ENCODE measurements around the gene SYNE2. TPM values are rescaled to one million over a fixed set of nuclear protein-coding genes. Genes with fewer than 3 reads are reported as not detected.

The SYNE2 gene
- total RNA-seq, 1 experiment from 2014 or later: 33.4 TPM

DNA sequence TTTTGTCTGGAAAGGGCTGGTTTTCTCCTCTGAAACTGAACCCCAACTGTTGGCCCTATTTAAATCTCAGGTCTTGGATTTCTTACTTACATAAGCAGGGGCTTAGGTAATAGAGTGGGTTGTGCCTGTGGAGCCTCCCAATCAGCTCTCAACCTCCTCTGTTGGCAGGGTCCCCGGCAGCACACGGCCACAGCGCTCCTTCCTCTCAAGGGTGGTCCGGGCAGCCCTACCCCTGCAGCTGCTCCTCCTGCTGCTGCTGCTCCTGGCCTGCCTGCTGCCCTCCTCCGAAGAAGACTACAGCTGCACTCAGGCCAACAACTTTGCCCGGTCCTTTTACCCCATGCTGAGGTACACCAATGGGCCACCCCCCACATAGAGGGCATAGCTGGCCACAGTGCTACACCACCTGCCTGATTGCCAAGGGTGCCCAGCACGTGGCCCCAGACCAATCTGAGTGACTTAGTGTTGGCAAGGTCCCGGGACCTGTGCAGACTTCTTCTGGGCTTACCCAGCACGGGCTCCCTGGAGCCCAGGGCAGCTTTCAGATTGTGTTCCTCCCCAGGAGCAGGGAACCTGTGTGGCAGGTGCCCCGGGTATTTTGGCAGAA is 372.4 kb downstream of the SYNE2 start:
- no peak for DNase-seq (ENCODE audit: low read depth, low spot score)
- in situ Hi-C loops (cut with HindIII; ENCODE audit: low pct_unique_long_range_greater_than_20kb, low sequenced_read_pairs): no loop called here

DNA sequence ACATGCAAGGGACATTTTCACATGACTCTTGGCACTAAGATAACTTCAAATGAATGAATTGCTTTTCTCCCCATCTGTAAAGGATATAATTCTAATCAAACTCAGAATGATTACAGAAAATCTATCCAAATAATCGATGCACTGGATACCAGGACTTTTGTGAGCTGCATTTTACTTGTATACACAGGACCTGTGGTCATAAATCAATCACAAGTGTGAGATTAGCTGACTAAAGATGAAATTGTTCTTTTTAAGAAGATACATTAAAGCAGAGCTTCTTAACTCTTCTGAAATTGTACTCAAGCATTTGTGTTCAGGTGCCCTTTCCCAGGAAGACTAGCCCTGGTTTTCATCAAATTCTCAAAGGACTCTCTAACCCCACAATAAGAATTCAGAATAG is 375.1 kb downstream of the SYNE2 start:
- in situ Hi-C loops (cut with HindIII; ENCODE audit: low pct_unique_long_range_greater_than_20kb, low sequenced_read_pairs): no loop called here

DNA sequence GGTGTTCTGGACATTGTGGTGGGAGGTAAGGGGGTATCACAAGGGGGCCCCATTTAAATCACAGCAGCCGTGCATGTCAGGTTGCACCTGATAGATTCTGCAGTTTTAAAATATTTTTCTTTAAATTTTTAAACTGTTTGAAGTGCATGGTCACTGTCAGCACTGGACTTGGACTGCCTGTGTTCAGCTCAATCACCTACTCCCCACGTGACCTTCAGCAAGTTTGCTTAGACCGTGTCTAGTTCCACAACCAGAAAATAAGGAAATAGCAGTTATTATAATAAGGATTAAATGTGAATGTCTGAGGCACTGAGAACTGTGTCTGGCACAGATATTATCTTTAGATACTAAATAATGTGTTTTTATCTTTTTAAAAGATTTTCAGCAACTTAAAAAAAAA is 376.7 kb downstream of the SYNE2 start:
- in situ Hi-C loops (cut with HindIII; ENCODE audit: low pct_unique_long_range_greater_than_20kb, low sequenced_read_pairs): no loop called here
- DNase-seq (ENCODE audit: low read depth, low spot score): no peak

More for the DNA sequence above, 375.1 kb downstream of the SYNE2 start:
- no peak for DNase-seq (ENCODE audit: low read depth, low spot score)

DNA sequence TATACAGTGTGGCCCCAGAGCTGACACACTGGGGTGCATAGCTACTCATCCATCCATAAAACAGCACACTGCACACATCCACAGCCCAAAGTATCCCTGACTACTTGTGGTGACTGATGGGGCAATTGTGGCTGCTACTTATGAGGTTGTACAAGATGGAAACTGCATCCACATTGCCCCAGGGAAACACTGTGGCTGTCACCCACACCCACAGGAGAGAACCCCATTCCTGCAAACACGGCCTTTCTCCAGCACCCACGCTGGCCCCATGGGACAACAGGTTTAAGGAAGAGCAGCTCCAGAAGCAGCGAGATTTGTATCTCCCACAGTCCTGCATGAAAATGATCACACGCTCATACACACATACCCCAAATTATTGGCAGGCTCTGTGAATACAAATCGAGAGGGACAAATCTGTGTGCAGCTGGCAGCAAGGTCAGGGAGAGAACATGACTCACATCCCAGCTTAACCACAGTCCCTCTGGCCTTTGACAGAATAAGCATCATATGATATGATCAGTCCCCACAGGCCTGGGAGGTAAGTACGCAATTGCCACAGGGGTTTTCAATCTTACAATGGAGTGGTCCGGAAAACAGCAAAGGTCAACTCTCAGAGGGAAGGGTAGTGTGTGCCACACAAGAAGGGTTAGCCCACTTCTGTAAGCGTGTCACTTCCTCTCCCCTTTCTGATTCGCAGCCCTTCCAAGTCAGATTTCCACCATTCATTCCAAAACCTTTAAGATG is 379.5 kb downstream of the SYNE2 start:
- DNase-seq (ENCODE audit: low read depth, low spot score): peak; percentile 97
- in situ Hi-C loops (cut with HindIII; ENCODE audit: low pct_unique_long_range_greater_than_20kb, low sequenced_read_pairs): no loop called here

DNA sequence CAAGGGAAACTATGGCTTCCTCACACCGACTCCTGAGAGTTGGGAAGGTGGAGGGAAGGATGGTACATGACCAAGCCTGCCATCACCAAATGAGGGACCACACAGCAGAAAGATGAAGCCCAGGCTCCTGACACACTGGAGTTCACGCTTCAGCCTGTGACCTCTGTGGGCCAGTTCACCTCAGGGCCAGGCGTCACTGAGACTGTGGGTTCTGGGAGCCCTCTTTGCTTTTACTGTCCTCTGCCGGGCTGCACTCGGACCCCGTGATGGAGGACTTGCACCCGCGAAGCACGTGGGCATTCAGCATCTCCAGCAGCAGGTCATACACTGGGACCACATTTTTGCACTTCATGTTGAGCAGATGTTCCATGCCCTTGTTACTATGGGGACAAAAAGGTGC is 380.1 kb downstream of the SYNE2 start:
- in situ Hi-C loops (cut with HindIII; ENCODE audit: low pct_unique_long_range_greater_than_20kb, low sequenced_read_pairs): no loop called here
- no peak for DNase-seq (ENCODE audit: low read depth, low spot score)

DNA sequence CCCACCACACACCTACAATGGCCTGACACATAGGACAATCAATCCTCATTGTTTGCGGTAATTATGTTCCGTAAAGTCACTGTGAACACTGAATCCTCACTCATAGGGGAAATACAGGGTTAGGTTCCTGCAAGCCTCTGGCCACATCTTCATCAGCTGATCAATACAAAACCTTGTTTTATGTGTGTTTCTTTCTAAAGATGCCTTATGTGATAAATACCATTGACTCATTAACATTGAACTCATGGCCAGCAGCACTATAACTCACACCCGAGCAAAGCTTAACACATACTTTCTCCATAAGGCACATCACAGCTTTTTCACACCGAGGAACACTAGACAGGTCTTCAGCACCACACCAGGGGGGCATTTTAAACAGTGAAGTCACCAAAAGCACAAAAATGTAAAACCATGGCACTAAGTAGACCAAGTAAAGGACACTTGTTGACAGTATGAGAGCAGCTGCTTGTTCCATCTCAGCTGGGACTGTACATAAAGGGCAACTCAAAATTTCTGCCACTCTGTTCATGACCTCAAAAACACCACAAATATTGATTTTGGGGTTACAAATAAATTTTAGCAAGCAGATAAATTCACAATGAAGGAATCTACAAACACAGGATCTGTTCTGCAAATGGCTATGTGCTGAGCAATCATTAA is 380.9 kb downstream of the SYNE2 start:
- peak; percentile 28 for DNase-seq (ENCODE audit: low read depth, low spot score)
- in situ Hi-C loops (cut with HindIII; ENCODE audit: low pct_unique_long_range_greater_than_20kb, low sequenced_read_pairs): no loop called here

DNA sequence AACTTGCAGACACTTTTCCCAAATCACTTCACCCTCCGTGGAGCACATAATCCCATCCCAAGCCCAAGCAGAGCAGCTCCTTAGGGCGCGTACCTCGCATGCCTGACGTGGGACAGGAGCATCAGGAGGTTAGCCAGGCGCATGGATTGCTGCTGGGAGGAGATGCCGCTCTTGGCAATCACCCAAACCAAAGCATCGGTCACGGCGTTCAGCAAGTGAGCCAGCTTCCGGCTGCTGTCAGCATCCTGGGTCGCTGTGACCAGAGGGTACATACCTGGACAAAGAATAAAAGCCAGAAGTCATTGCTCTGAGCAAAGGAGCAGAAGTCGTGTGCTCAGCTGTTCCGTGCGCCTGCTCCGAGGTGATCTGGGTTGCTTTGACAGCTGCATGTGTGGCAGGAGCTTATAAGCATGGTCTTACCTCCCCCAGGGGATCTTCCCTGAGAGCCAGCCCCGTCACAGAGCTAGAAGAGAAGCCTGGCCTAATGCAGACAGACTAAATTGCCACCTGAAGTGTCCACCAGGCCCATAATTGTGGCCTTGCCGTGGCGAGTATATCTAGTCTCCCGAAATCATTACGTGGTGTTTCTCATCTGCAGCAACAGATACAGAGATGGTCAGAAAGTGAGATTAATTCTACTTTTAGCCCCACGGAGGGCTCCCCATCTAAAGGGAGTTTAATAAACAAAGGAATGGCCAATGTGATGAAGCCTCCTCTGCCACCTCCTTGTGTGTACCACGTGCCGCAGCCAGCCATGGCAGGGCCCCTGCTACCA is 382.3 kb downstream of the SYNE2 start:
- in situ Hi-C loops (cut with HindIII; ENCODE audit: low pct_unique_long_range_greater_than_20kb, low sequenced_read_pairs): no loop called here
- no peak for DNase-seq (ENCODE audit: low read depth, low spot score)

DNA sequence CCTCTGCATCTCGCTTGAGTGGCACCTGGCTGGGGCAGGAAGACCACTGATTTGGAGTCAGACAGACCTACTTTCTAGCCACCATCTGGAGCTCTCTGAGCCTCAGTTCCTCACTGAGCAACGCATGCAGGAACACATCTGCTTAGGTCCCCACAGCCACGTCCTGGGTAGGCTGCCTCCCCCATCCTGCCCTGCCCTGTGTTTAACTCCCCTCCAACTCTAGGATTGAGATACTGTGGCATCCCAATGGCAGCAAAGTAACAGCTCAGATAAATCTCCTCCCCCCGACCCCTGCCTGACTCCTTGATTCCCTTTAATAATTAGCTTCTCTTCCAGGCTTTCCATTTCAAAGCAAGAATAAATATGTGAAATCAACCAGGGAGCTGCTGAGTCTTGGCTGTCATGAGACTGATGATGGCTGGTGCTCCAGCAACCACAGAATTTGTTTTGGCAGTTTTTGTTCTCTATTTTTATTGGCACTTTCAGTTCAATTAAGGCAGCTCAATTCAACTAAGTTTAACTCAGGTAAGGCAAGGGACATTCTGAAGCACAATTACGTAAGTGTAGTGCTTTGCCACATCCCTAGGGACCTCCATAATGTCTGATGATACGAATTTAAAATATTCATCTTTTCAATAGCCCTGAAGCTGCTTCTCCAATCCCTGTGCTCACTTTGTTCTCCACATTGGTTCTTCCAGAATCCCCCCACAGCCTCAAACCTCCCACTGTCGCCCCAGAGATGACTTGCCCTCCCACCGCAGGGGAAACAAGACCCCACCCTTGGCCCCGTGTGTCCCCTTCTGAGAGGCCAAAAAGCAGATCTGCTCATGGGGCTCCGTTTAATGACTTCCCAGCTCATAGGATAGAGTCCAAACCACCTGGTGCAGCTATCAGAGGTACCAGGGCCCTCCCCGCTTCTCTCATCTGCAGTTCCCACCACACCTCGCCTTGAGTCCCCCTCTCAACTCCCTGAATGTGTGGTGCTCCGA is 383.1 kb downstream of the SYNE2 start:
- in situ Hi-C loops (cut with HindIII; ENCODE audit: low pct_unique_long_range_greater_than_20kb, low sequenced_read_pairs): no loop called here
- no peak for DNase-seq (ENCODE audit: low read depth, low spot score)

DNA sequence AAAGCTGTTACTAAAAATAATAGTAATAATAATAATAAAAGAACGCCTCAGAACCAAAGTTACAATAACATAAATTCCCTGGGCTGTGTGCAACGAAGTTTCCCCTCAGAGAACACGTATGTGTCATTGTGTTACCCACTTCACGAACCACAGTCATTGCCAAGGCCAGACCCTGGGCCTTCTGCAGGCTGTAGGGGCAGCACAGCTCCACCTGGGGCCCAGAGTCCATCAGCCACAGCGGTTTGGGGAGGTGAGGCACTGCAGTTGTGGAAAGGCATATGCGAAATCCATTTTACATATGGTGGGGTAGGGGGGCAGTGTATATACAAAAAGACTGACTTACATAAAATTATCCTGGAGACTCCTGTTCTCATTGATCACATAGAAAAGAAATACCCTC is 385.2 kb downstream of the SYNE2 start:
- no peak for DNase-seq (ENCODE audit: low read depth, low spot score)
- in situ Hi-C loops (cut with HindIII; ENCODE audit: low pct_unique_long_range_greater_than_20kb, low sequenced_read_pairs): no loop called here

DNA sequence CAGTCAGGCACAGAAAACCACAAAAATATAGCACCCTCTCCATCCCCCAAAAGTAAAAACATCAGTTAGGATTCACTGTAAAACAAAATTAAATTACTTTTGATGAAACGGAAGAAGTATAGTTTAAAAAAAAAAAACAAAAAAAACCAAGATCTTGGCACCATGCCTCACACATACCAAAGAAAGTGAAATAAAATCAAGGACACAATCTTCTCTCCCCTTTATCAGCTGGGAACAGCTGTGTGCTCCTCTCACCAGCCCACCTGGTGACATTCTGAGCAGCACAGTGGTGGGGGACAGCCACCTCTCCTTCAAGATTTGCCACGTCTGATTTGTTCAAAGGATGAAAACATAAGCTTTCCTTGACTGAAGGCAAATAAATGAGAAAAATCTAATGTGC is 385.8 kb downstream of the SYNE2 start:
- no peak for DNase-seq (ENCODE audit: low read depth, low spot score)
- in situ Hi-C loops (cut with HindIII; ENCODE audit: low pct_unique_long_range_greater_than_20kb, low sequenced_read_pairs): no loop called here

DNA sequence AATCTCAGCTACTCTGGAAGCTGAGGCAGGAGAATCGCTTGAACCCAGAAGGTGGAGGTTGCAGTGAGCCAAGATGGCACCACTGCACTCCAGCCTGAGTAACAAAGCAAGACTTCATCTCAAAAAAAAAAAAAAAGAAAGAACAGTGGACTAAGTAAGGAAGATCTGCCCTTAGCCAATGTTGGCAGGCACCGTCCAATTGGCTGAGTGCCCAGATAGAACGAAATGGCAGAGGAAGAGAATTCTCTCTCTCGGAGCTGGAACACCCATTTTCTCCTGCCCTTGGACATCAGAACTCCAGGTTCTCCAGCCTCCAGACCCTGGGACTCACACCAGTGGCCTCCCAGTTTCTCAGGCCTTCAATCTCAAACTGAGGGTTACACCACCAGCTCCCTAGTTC is 391.5 kb downstream of the SYNE2 start:
- peak; percentile 45 for DNase-seq (ENCODE audit: low read depth, low spot score)
- in situ Hi-C loops (cut with HindIII; ENCODE audit: low pct_unique_long_range_greater_than_20kb, low sequenced_read_pairs): no loop called here

DNA sequence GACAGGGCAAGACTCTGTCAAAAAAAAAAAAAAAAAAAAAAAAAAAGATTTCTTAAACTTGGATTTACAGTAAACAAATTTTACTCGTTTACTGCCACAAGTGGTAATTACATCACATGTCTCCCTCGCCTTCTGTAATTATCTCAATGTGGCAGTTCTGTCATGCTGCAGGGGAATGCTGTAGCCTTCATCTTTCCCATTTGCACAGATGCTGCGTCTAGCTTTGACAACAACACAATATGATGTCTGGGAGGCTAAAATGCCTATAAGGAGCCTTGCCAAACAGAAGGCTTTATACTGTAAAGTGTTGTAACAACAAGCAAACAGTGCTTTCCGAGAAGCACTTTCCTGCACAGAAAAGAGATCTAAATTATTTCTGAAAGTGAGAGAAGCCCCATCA is 392.7 kb downstream of the SYNE2 start:
- no peak for DNase-seq (ENCODE audit: low read depth, low spot score)

DNA sequence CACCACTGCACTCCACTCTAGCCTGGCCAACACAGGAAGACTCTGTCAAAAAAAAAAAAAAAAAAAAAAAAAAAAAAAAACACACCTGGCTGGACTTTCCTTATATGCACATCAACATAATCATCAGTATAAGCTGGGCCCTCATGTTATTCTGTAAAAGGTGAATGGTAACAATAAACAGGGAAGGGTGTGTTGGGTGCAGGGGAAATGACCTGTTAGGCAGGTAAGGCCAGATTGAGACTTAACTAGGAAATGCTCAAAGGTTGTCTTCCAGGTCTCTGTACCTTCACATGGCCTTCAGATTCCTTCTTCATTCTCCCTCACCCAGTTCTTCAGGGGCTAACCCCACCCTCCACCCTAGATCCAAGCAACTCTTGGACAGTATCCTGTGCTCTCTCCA is 393.9 kb downstream of the SYNE2 start:
- DNase-seq (ENCODE audit: low read depth, low spot score): no peak
- in situ Hi-C loops (cut with HindIII; ENCODE audit: low pct_unique_long_range_greater_than_20kb, low sequenced_read_pairs): no loop called here

More for the DNA sequence above, 392.7 kb downstream of the SYNE2 start:
- in situ Hi-C loops (cut with HindIII; ENCODE audit: low pct_unique_long_range_greater_than_20kb, low sequenced_read_pairs): no loop called here

DNA sequence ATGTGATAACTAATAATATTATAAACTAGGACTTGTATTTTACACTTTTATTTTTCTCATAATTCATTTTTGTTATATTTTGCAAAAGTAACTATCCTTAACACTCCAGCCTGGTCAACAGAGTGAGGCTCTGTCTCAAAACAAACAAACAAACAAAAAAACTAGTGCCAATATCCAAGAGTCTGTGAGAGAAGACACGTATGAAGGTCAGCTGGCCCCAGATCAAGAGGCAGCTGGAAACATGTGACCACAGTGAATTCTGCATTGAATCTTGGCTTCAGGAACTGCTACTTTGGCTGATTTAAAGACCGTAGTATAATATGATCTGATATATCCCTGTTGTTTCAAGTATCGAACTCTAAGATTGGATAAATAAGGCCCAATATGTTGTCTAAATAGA is 394.4 kb downstream of the SYNE2 start:
- in situ Hi-C loops (cut with HindIII; ENCODE audit: low pct_unique_long_range_greater_than_20kb, low sequenced_read_pairs): no loop called here
- DNase-seq (ENCODE audit: low read depth, low spot score): no peak

DNA sequence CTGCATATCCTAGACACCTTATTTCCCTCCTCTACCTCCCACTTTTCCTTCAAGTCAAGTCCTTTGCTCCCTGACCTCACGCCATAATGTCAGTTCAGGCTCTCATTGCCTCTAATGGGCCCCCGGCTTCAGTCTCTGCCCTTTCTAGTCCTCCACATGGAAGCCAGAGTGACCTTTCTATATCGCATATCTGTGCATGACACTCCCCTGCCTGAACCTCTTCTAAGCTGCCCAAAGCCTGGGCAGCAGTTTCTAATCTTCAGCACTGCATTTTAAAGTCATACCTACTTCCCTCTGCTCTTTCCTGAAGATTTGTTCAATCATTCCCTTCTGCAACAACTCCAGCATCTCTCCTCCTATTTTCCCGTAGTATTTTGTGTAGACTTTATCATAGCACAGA is 395.9 kb downstream of the SYNE2 start:
- in situ Hi-C loops (cut with HindIII; ENCODE audit: low pct_unique_long_range_greater_than_20kb, low sequenced_read_pairs): no loop called here
- no peak for DNase-seq (ENCODE audit: low read depth, low spot score)

DNA sequence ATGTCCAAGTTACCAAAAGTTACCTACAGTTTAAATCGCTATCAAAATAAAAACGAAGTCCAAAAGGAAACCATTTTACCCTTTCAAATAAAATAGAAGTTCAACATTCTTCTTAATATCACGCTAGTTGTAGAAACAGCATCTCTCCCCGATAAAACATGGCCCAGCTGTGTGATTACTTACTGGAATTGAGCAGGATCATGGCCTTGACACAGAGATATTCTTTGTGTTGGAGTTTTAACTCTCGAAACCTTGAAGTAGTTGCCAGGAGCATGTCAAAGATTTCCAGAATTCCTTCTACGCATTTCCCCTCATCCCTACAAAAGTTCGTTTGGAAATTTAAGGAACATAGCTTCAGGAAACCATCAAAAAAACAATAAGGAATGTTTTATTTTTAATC is 396.6 kb downstream of the SYNE2 start:
- in situ Hi-C loops (cut with HindIII; ENCODE audit: low pct_unique_long_range_greater_than_20kb, low sequenced_read_pairs): no loop called here

DNA sequence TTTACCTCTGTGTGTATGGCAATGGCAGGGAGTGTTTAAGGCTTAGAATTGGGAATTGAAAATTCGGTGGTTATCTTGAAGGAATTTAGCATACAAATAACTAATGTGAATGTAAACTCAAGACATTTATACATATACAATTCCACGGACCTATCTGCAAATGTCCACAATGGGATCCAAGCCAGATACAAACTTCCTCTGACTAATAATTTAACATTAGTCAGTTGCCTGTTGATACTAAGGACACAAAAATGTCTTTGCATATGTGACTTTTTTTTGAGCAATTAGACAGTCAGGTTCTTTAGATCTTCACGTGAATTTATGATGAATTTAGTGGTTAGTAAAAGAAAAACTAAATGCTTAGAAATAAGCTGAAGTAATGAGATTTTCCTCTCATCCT is 400.9 kb downstream of the SYNE2 start:
- in situ Hi-C loops (cut with HindIII; ENCODE audit: low pct_unique_long_range_greater_than_20kb, low sequenced_read_pairs): no loop called here
- DNase-seq (ENCODE audit: low read depth, low spot score): no peak

More for the DNA sequence above, 396.6 kb downstream of the SYNE2 start:
- DNase-seq (ENCODE audit: low read depth, low spot score): peak; percentile 41

All from SK-MEL-5 (cell line).